IPS-20b (cell line): Measurements from ENCODE around the gene NLRP1.
"Not testable (repeated sequence)": the region's sequence is repeated elsewhere in the genome, so short reads cannot be mapped to it uniquely, and the experiment has no call there.

ENCODE experiments used
- H3K27ac ChIP-seq: one replicate; pipeline ENCODE4 v1.5.1; 2013; ENCODE audit warnings: low read length
- H3K27me3 ChIP-seq: 2 replicates; pipeline ENCODE4 v1.6.1; 2013; ENCODE audit warnings: mild to moderate bottlenecking, low read length, inconsistent platforms; ENCODE audit not compliant: insufficient read depth
- H3K36me3 ChIP-seq: 2 replicates; pipeline ENCODE4 v1.6.1; 2013; ENCODE audit warnings: low read depth, mild to moderate bottlenecking, inconsistent platforms, low read length, moderate library complexity; ENCODE audit not compliant: insufficient read depth
- H3K4me1 ChIP-seq: 2 replicates; pipeline ENCODE4 v1.6.1; 2013; ENCODE audit warnings: mild to moderate bottlenecking, control low read depth, inconsistent platforms, low read length, moderate library complexity; ENCODE audit not compliant: insufficient read depth
- H3K4me3 ChIP-seq: 2 replicates; pipeline ENCODE4 v1.5.1; 2013; ENCODE audit warnings: mild to moderate bottlenecking, low read length, inconsistent platforms
- H3K9ac ChIP-seq: 2 replicates; pipeline ENCODE4 v1.6.1; 2013; ENCODE audit warnings: low read depth, mild to moderate bottlenecking, inconsistent platforms, low read length, moderate library complexity
- H3K9me3 ChIP-seq: 2 replicates; pipeline ENCODE4 v1.6.1; 2013; ENCODE audit warnings: mild to moderate bottlenecking, low read depth, low read length, inconsistent platforms; ENCODE audit not compliant: insufficient read depth

Gene NLRP1

GRCh38 chr17:5585836-5586521 lies 1.7 kb upstream of the NLRP1 start:
- H3K9ac ChIP-seq = no peak overlapping the region
- no peaks in the 10 kb centered on the region for H3K4me1 ChIP-seq
- H3K36me3 ChIP-seq = no peaks in the 10 kb centered on the region
- no peaks in the 10 kb centered on the region for H3K27me3 ChIP-seq
- H3K9me3 ChIP-seq = no peaks in the 10 kb centered on the region
- H3K27ac ChIP-seq = no peak overlapping the region
- no peak overlapping the region for H3K4me3 ChIP-seq

GRCh38 chr17:5585287-5585794 lies 1.0 kb upstream of the NLRP1 start:
- Histone ChIP-seq H3K27me3 (no peaks in the 10 kb centered on the region), H3K4me1 (no peaks in the 10 kb centered on the region), H3K36me3 (no peaks in the 10 kb centered on the region), H3K4me3 (no peak overlapping the region), H3K9ac (no peak overlapping the region), H3K27ac (no peak overlapping the region), H3K9me3 (no peaks in the 10 kb centered on the region)

- Histone ChIP-seq H3K4me1 (no peaks in the 10 kb centered on the region), H3K27ac (no peak overlapping the region), H3K4me3 (no peak overlapping the region), H3K9ac (no peak overlapping the region), H3K9me3 (no peaks in the 10 kb centered on the region), H3K36me3 (no peaks in the 10 kb centered on the region), H3K27me3 (no peaks in the 10 kb centered on the region)
These were observed 605 bp downstream of the NLRP1 start for GRCh38 chr17:5583426-5584382.

- Histone ChIP-seq H3K4me1 (no peaks in the 10 kb centered on the region), H3K27me3 (no peaks in the 10 kb centered on the region), H3K9me3 (no peaks in the 10 kb centered on the region), H3K9ac (no peak overlapping the region), H3K27ac (no peak overlapping the region), H3K4me3 (no peak overlapping the region), H3K36me3 (no peaks in the 10 kb centered on the region)
These were observed 1.8 kb downstream of the NLRP1 start for GRCh38 chr17:5582209-5583185.

GRCh38 chr17:5581655-5582054 lies 2.7 kb downstream of the NLRP1 start:
- Histone ChIP-seq H3K9ac (no peak overlapping the region), H3K9me3 (no peaks in the 10 kb centered on the region), H3K36me3 (no peaks in the 10 kb centered on the region), H3K27ac (no peak overlapping the region), H3K27me3 (no peaks in the 10 kb centered on the region), H3K4me1 (no peaks in the 10 kb centered on the region), H3K4me3 (no peak overlapping the region)

- Histone ChIP-seq H3K4me1 (no peaks in the 10 kb centered on the region), H3K4me3 (no peak overlapping the region), H3K27me3 (no peaks in the 10 kb centered on the region), H3K9ac (no peak overlapping the region), H3K27ac (no peak overlapping the region), H3K9me3 (no peaks in the 10 kb centered on the region), H3K36me3 (no peaks in the 10 kb centered on the region)
These were observed 3.3 kb downstream of the NLRP1 start for GRCh38 chr17:5580969-5581368.

GRCh38 chr17:5580367-5580766 lies 3.9 kb downstream of the NLRP1 start:
- no peaks in the 10 kb centered on the region for H3K9me3 ChIP-seq
- no peak overlapping the region for H3K9ac ChIP-seq
- H3K4me3 ChIP-seq = no peak overlapping the region
- no peaks in the 10 kb centered on the region for H3K4me1 ChIP-seq
- no peaks in the 10 kb centered on the region for H3K36me3 ChIP-seq
- no peaks in the 10 kb centered on the region for H3K27me3 ChIP-seq
- no peak overlapping the region for H3K27ac ChIP-seq

- not testable (repeated sequence) for H3K27me3 ChIP-seq, H3K4me3 ChIP-seq, H3K36me3 ChIP-seq, H3K9me3 ChIP-seq, H3K9ac ChIP-seq, H3K27ac ChIP-seq, H3K4me1 ChIP-seq
These were observed 5.5 kb downstream of the NLRP1 start for GRCh38 chr17:5578768-5579167.

- H3K9me3 ChIP-seq = peaks cover 17% of the 10 kb centered on the region
- H3K27ac ChIP-seq, H3K4me3 ChIP-seq, H3K9ac ChIP-seq, H3K36me3 ChIP-seq, H3K27me3 ChIP-seq, H3K4me1 ChIP-seq: not testable (repeated sequence)
These were observed 11.3 kb downstream of the NLRP1 start for GRCh38 chr17:5573017-5573416.

GRCh38 chr17:5571281-5571680 lies 13.0 kb downstream of the NLRP1 start:
- Histone ChIP-seq H3K36me3 (no peaks in the 10 kb centered on the region), H3K9ac (no peak overlapping the region), H3K4me3 (no peak overlapping the region), H3K27ac (no peak overlapping the region), H3K27me3 (no peaks in the 10 kb centered on the region), H3K9me3 (peaks cover 17% of the 10 kb centered on the region), H3K4me1 (no peaks in the 10 kb centered on the region)

- no peak overlapping the region for H3K27ac ChIP-seq
- H3K27me3 ChIP-seq = no peaks in the 10 kb centered on the region
- no peak overlapping the region for H3K4me3 ChIP-seq
- H3K9ac ChIP-seq = no peak overlapping the region
- no peaks in the 10 kb centered on the region for H3K4me1 ChIP-seq
- no peaks in the 10 kb centered on the region for H3K36me3 ChIP-seq
- H3K9me3 ChIP-seq = no peaks in the 10 kb centered on the region
These were observed 18.5 kb downstream of the NLRP1 start for GRCh38 chr17:5565808-5566207.
